Mammary epithelial cell (primary cell): Measurements from ENCODE around the gene BMP6.

ENCODE experiments used
- EZH2 ChIP-seq: IDR thresholded peaks from 2 replicates; pipeline ENCODE4 v1.6.1; 2012; ENCODE audit warnings: low read length, inconsistent platforms, borderline replicate concordance
- TF ChIP-seq, protein P1 (sequence below), 2 donors: IDR thresholded peaks in 1 of 2; conservative IDR thresholded peaks in 1 of 2; 2 replicates each; pipeline ENCODE4 v1.5.1; 2011 to 2012; ENCODE audit warnings: inconsistent platforms in 2 of 2, low read length in 2 of 2, mild to moderate bottlenecking in 2 of 2, control low read depth in 1 of 2, low read depth in 1 of 2; ENCODE audit not compliant: insufficient read depth in 1 of 2; ENCODE audit errors: extremely low read depth in 1 of 2

DNA sequence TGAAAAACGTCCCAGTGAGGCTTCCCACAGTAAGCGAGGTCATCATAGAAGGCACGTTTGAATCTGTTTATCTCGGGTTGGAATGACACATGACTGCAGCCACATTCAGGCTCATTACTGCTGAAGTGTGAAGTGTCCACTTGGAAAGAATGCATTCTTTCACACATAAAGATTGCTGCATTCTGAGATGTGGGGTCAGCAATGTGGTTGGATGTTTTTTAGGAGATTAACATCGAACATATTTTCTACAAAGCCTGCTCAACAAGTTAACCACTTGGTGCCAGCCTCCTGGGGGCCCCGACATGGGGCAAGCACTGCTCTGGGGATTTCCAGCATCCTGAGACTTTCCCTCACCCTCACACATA, 79.9 kb downstream of the BMP6 start:
- TF ChIP-seq, protein P1, sequence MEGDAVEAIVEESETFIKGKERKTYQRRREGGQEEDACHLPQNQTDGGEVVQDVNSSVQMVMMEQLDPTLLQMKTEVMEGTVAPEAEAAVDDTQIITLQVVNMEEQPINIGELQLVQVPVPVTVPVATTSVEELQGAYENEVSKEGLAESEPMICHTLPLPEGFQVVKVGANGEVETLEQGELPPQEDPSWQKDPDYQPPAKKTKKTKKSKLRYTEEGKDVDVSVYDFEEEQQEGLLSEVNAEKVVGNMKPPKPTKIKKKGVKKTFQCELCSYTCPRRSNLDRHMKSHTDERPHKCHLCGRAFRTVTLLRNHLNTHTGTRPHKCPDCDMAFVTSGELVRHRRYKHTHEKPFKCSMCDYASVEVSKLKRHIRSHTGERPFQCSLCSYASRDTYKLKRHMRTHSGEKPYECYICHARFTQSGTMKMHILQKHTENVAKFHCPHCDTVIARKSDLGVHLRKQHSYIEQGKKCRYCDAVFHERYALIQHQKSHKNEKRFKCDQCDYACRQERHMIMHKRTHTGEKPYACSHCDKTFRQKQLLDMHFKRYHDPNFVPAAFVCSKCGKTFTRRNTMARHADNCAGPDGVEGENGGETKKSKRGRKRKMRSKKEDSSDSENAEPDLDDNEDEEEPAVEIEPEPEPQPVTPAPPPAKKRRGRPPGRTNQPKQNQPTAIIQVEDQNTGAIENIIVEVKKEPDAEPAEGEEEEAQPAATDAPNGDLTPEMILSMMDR (conservative IDR thresholded peaks at IDR 0.05 in 1 of 2, IDR thresholded peaks at IDR 0.05 in 1 of 2; ENCODE audit: extremely low read depth in 1 of 2, insufficient read depth in 1 of 2, low read depth in 1 of 2, low read length in 2 of 2), result no peak
- no peak for TF ChIP-seq EZH2
